ENCODE data around the gene TXNDC11.

Gene TXNDC11

GRCh38 chr16:11672206-11673090 lies 70.2 kb downstream of the TXNDC11 start:
- DNase-seq, result no peak

GRCh38 chr16:11671676-11672075 lies 71.0 kb downstream of the TXNDC11 start:
- no peak for DNase-seq

DNA sequence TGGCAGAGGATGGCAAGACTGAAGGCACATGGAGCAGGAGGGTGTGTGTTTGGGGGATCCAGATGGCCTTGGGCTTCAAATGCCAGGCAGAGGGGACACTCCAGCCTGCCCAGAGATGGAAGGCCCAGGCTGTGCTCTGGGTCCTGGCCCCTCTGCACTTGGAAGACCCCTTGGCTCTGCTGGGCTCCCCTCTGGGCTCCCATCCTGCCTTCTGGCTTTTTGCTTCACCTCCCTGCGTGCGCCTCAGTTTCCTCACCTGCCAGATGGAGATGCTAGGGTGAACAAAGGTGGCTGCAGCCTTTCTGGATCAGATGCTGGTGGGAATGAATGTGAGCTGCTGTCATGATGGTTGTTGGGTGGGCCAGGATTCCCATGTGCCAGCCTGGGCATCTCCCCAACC lies 71.4 kb downstream of the TXNDC11 start:
- DNase-seq, result no peak

GRCh38 chr16:11670171-11671131 lies 72.2 kb downstream of the TXNDC11 start:
- no peak for DNase-seq

DNA sequence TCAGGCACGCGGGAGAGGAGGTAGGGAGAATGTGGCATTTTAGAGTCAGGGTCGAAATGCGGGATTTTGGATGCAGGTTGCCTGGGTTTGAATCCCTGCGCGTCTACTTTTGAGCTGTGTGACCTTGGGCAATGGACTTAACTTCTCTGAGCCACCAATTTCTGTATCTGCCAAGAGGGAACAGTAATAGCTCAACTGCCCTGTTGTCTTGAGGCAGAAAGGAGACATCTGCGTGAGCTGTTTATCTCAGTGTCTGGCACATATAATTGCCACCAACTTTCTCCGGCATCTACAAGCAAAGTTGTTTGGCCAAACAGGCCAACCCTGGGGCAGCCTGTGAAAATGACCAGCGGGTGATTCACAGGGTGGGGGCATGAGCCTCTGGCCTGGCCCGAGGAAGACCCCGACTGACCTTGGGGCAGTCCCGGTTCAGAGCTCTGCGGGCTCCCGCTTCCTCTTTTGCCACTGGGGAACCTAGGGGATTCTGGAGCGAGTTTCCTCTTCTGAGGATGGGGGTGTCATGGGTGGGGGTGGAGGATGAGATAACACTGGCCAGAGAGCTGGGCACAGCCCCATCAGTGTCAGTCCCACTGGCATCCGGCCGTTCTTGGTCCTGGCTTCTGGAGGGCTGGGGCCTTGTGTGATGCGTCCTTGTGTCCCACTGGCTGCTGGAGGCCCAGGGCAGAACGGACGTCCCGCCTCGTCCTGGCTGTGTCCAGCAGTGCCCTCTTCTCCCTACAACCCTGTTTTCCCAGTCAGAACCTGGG lies 73.1 kb downstream of the TXNDC11 start:
- DNase-seq, result no peak

DNA sequence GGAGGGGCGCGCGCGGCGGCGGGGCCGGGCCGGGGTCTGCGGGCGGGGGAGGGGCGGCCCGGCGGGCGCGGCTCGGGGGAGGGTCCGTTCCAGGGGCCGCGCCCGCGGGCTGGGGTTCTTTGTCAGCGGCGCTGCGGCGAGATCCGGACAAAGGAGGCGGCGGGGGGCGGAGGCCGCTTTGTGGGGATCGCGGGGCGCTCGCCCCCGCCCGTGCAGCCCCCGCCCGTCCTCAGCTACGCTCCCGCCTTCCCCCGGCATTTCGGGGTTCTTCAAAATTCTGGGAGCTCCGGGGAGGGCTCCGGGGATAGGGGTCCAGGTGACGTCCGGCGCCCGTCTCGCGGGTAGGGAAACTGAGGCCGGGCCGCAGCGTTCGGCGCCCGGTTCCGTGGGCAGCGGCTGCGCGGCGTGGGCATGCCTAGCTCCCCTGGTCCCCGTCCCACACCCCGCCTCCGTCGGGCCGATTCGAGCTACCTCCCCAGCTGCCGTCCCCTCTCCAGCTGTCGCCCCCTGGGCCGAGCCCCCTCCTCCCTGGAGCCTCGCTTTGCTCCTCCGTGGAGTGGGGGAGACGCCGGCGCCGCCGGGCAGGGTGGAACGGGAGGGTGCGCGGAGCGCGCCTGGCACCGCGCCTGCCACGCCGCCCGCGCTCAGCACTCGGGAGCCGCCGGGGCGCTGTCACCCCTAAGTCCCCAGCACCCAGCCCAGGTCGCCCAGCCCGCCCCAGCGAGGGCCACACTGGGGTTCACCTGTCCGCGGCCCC lies 73.9 kb downstream of the TXNDC11 start:
- no peak for DNase-seq

DNA sequence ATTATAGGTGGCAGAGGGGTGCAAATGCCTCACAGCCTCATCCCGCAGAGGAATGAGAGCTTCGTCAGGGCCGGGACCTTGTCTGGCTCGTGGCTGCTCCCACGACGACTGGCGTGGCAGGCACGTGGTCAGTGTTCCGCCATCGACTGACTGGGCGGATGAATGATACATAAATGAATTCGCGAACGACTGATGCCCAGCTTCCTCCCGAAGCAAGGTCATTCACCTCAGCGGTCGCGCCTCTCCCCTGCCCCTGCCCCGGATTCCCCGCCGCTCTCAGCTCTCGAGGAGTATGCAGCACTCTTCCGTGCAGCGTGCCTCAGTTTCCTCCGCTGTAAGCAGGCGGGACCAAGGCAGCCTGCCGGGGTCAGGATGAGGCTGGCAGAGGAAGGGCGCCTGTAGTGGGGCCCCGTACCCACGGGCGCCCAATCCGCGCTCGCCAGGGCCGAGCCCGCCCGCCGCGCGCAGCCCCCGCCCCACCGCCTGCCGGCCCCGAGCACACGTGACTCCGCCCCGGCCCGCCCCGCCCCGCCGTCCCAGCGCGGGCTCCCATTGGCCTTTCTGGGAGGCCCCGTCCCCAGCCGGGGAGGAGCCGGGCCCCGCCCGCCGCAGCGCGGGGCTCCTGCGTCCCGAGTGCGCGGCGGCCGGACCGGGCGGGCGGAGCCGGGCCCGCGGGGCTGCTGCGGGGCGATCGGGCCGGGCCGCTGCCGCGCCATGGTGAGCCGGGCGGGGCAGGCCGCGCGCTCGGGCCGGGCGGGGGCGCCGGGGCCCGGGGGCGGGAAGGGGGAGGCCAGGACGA lies 74.6 kb downstream of the TXNDC11 start, which contains the start of gene SNN:
SNN (plus strand) TSS at position 632 of the 799 bp plus-strand sequence. CDS start 7,605 bp downstream, outside the sequence.
- peak; percentile 73 for DNase-seq

GRCh38 chr16:11667221-11667823 lies 75.3 kb downstream of the TXNDC11 start:
- no peak for DNase-seq

- DNase-seq, result no peak
Measured at GRCh38 chr16:11666103-11667055, 76.3 kb downstream of the TXNDC11 start.

DNA sequence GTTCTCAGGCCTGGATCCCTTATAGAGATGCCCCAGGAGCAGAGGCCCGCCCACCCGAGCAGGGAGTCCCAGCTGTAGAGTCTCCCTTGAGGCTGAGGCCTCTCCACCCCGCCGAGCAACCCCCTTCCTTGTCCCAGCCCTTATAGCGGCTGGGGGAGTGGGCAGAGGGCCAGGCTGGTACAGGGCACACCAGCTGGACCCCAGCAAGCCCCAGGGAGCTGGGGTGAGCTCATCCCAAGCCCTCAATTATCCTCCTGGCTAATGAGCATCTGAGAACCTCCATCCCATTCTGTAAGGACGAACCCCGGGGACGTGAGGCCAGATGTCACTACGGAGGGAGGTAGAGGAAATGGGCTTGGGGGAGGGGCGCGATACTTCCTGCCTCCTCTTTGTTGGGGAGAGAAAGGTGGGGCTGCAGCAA lies 77.6 kb downstream of the TXNDC11 start:
- DNase-seq, result no peak

DNA sequence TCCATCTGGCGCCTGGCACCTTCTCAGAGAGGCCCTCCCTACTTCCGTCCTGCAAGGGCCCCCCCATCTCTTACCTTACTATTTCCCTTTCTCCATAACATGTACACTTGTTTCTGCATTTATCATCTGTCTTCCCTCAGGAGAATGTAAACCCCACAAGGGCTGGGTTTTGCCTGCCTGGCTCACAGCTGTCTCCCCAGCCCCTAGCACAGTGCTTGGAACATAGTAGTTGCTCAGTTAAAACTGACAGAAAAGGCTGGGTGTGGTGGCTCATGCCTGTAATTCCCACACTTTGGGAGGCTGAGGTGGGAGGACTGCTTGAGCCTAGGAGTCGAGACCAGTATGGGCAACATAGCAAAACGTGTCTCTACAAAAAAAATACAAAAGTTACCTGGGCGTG lies 80.1 kb downstream of the TXNDC11 start:
- DNase-seq, result no peak

GRCh38 chr16:11660565-11660964 lies 82.1 kb downstream of the TXNDC11 start:
- DNase-seq, result no peak

DNA sequence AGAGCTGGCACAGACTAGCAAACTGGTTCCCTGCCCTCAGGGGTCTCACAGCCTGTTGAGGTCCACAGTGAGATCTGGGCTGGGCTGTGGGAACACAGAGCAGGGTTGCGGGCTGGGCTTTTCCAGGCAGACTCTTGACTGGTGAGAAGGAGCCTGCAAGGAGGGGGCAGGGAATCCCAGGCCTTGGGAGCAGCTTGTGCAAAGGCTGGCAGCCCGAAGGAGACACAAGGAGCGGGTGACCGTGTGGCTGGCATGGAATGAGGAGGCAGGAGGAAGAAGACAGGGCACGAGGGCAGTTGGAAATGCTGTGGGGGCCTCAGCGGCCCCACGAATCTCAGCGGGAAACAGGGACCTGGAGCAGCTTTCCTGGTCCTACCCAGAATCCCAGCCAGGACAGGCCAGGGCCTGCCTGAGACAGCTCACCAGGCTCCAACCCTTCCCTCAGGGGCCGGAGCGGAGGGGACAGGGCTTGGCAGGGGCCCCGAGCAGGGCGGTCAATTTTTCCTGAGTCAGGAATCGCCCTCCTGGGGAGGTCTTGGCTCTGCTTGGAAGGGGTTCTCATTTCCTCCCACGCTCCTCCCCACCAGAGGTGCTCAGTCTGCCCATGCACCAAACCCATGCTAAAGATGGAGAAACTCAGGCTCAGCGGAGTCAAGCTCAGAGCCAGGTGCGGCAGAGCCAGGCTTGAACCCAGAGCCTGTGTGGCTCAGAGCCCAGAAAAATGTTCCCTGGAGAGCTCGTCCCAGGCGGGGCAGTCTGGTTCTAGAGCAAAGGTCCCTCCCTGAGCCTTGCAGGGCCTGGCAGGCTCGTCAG lies 83.6 kb downstream of the TXNDC11 start:
- DNase-seq, result no peak

DNA sequence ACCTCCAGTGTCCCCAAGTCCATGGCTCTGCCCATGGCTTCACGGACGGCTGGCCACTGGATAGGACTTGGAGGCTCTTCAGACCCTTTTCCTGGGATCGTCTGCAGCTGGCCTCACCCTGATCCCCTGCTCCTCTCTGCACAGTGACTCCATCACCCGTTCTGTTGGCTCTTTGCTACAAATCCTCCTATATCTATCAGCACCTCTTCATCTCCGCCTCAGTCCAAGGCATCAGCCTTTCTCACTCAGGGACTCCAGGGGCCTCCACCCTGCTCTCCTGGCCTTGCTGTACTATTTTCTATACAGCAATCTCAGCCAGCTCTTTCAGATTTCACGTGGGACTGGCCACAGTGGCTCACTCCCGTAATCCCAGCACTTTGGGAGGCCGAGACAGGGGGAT lies 85.1 kb downstream of the TXNDC11 start:
- no peak for DNase-seq

DNA sequence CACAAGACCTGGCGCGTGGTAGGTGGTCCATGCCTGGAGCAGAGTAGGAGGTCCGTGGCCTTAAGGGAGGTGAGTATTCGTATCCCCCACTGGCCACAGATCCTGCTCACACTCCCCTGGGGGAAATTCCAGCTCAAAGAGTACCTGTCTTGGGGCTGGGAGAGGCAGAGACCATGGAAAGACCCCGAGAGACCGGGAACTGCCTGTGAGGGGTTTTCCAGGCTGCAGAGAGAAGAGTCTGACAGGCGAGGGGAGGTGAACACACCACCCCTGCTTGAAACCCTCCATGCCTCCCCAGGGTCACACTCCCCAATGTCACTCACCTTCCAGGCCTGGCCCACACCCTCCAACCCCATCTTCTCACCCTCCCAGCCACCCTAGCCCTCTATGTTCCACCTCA lies 87.0 kb downstream of the TXNDC11 start:
- no peak for DNase-seq

- no peak for DNase-seq
Measured at GRCh38 chr16:11651796-11652195, 90.9 kb downstream of the TXNDC11 start.

GRCh38 chr16:11650641-11651591 lies 91.7 kb downstream of the TXNDC11 start:
- DNase-seq, result no peak

Measured in NCI-H1105 (cell line).